ENCODE data around the gene BLMH. TPM values are rescaled to one million over a fixed set of nuclear protein-coding genes. Genes with fewer than 3 reads are reported as not detected.
"Not testable (repeated sequence)": the region's sequence is repeated elsewhere in the genome, so short reads cannot be mapped to it uniquely, and the experiment has no call there.

The BLMH gene
- total and polyA plus RNA-seq, 10 of the 15 experiments (the other 5 are each of a cell fraction or from before 2014, with no cell fraction given) = 16.1 to 63.9 (median 54.0) TPM

- TF ChIP-seq PRDM15 (CRISPR knock-in tag; IDR thresholded peaks at IDR 0.05) = no peak
These were observed 61.1 kb downstream of the BLMH start (continued) for GRCh38 chr17:30230596-30231125.

- DNase-seq (ENCODE audit: low read depth, low spot score); H3K79me2 ChIP-seq (ENCODE audit: control insufficient read depth, insufficient read depth, low read length); SMC1A ChIA-PET (ENCODE audit: uncharacterized antibody, unreplicated experiment); H2AFZ ChIP-seq (ENCODE audit: control insufficient read depth, low read depth, low read length); H4K20me1 ChIP-seq (ENCODE audit: control insufficient read depth, insufficient read depth); H3K36me3 ChIP-seq (ENCODE audit: control insufficient read depth in 2 of 2, insufficient read depth in 2 of 2, low read length in 1 of 2); H3K4me1 ChIP-seq (ENCODE audit: control insufficient read depth, insufficient read depth, low read length); FAIRE-seq; H3K9ac ChIP-seq (ENCODE audit: control insufficient read depth, insufficient read depth, low read length); BruUV-seq (replicated peaks); H3K27ac ChIP-seq (ENCODE audit: control insufficient read depth, insufficient read depth); H3K27me3 ChIP-seq (replicated peaks in 1 of 2; ENCODE audit: control insufficient read depth in 2 of 2, insufficient read depth in 2 of 2, low read length in 1 of 2); ATAC-seq; H3K4me3 ChIP-seq; H3K9me3 ChIP-seq (replicated peaks; ENCODE audit: control insufficient read depth, insufficient read depth, low read length); H3K4me2 ChIP-seq (ENCODE audit: control insufficient read depth, insufficient read depth); CTCF ChIA-PET; POLR2A ChIA-PET; in situ Hi-C loops (cut with MboI): not testable (repeated sequence)
- intact Hi-C loops (cut with micrococcal nuclease; ENCODE audit: unreplicated experiment) = loop anchor here (10.0 kb wide), 1 partner anchor 105 kb away; the partner anchor contains the start of gene TMIGD1
- RAD21 ChIA-PET (ENCODE audit: unreplicated experiment) = interaction anchor here (1.1 kb wide), 1 partner anchor 485 kb away, joined by 3 read pairs; no protein-coding TSS in a partner anchor
- WGBS (ENCODE audit: insufficient coverage, insufficient replicate concordance, low lambda C conversion rate, missing lambda C conversion rate) = 5% methylated on average over 1 of the region's 1 CpG
These were observed 61.7 kb downstream of the BLMH start for GRCh38 chr17:30230009-30230408.

All from GM12878 (cell line).